ENCODE results near the gene NPAS2.

- TF ChIP-seq CTCF (IDR thresholded peaks at IDR 0.05), result no peak
- TF ChIP-seq POLR2A (IDR thresholded peaks at IDR 0.05), result no peak
Measured at GRCh38 chr2:100944617-100945432, 124.9 kb downstream of the NPAS2 start.

Data from adrenal gland (tissue), 5 donors.